PC-3 (cell line): ENCODE measurements around the gene CNTN2.

ENCODE experiments used
- EZH2 ChIP-seq: fragments of 300-600 bp; sonication (generic); IDR thresholded peaks from one replicate; pipeline ENCODE4 v1.6.1; 2017; ENCODE audit warnings: antibody characterized with exemption, mild to moderate bottlenecking, low read length; ENCODE audit not compliant: unreplicated experiment
- EZH2phosphoT487 ChIP-seq: fragments of 300-600 bp; sonication (generic); IDR thresholded peaks from 2 replicates; pipeline ENCODE4 v1.6.1; 2018; ENCODE audit warnings: mild to moderate bottlenecking, antibody characterized with exemption, low read length, borderline replicate concordance
- TF ChIP-seq, protein P1 (sequence below): fragments of 300-600 bp; sonication (generic); conservative IDR thresholded peaks from 2 replicates; pipeline ENCODE4 v1.5.1; 2017; ENCODE audit warnings: antibody characterized with exemption, low read depth, mild to moderate bottlenecking, low read length

GRCh38 chr1:205122489-205122882 is 79.5 kb downstream of the CNTN2 start:
- TF ChIP-seq, protein P1, sequence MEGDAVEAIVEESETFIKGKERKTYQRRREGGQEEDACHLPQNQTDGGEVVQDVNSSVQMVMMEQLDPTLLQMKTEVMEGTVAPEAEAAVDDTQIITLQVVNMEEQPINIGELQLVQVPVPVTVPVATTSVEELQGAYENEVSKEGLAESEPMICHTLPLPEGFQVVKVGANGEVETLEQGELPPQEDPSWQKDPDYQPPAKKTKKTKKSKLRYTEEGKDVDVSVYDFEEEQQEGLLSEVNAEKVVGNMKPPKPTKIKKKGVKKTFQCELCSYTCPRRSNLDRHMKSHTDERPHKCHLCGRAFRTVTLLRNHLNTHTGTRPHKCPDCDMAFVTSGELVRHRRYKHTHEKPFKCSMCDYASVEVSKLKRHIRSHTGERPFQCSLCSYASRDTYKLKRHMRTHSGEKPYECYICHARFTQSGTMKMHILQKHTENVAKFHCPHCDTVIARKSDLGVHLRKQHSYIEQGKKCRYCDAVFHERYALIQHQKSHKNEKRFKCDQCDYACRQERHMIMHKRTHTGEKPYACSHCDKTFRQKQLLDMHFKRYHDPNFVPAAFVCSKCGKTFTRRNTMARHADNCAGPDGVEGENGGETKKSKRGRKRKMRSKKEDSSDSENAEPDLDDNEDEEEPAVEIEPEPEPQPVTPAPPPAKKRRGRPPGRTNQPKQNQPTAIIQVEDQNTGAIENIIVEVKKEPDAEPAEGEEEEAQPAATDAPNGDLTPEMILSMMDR, result 0 out of 2 replicates have a peak, but pooled peaks have one; percentile 29
- TF ChIP-seq EZH2 (no peak), EZH2phosphoT487 (no peak)
